Activated naive CD4-positive, alpha-beta T cell treated with anti-CD3 and anti-CD28 coated beads, Interleukin-2, amount 50 U/mL, for 16 hours (primary cell): ENCODE results near the gene STXBP6.
"Not testable (repeated sequence)": the region's sequence is repeated elsewhere in the genome, so short reads cannot be mapped to it uniquely, and the experiment has no call there.

Experiments
- DNase-seq: peaks from one replicate; pipeline ENCODE4 v3.0.0-alpha.2; 2020

The STXBP6 gene

GRCh38 chr14:24849471-24849870, 200.5 kb downstream of the STXBP6 start:
- DNase-seq: no peak

GRCh38 chr14:24848102-24848790, 201.7 kb downstream of the STXBP6 start:
- DNase-seq: no peak

GRCh38 chr14:24847568-24848095, 202.3 kb downstream of the STXBP6 start:
- no peak for DNase-seq

GRCh38 chr14:24846261-24846660, 203.7 kb downstream of the STXBP6 start:
- DNase-seq: no peak

GRCh38 chr14:24845851-24846250, 204.1 kb downstream of the STXBP6 start:
- DNase-seq: no peak

- no peak for DNase-seq
Measured at GRCh38 chr14:24844011-24844410, 205.9 kb downstream of the STXBP6 start.

GRCh38 chr14:24843494-24843893, 206.5 kb downstream of the STXBP6 start:
- no peak for DNase-seq

- no peak for DNase-seq
Measured at GRCh38 chr14:24840204-24840893, 209.6 kb downstream of the STXBP6 start.

- DNase-seq: no peak
Measured at GRCh38 chr14:24839617-24840203, 210.2 kb downstream of the STXBP6 start.

GRCh38 chr14:24838945-24839616, 210.9 kb downstream of the STXBP6 start:
- DNase-seq: no peak

- no peak for DNase-seq
Measured at GRCh38 chr14:24837280-24838046, 212.5 kb downstream of the STXBP6 start.

- not testable (repeated sequence) for DNase-seq
Measured at GRCh38 chr14:24836324-24836723, 213.6 kb downstream of the STXBP6 start.

- DNase-seq: no peak
Measured at GRCh38 chr14:24834956-24835355, 215.0 kb downstream of the STXBP6 start.

GRCh38 chr14:24833385-24833784, 216.6 kb downstream of the STXBP6 start:
- DNase-seq: no peak

- DNase-seq: no peak
Measured at GRCh38 chr14:24831677-24832076, 218.3 kb downstream of the STXBP6 start.

- DNase-seq: no peak
Measured at GRCh38 chr14:24829862-24830261, 220.1 kb downstream of the STXBP6 start.

- DNase-seq: no peak
Measured at GRCh38 chr14:24828486-24828885, 221.5 kb downstream of the STXBP6 start.

- DNase-seq: no peak
Measured at GRCh38 chr14:24826390-24826789, 223.6 kb downstream of the STXBP6 start.

GRCh38 chr14:24820616-24821015, 229.3 kb downstream of the STXBP6 start:
- no peak for DNase-seq

- DNase-seq: no peak
Measured at GRCh38 chr14:24818823-24819341, 231.1 kb downstream of the STXBP6 start.

GRCh38 chr14:24818058-24818822, 231.7 kb downstream of the STXBP6 start:
- DNase-seq: no peak
